ENCODE results near the gene PKP4.

DNA sequence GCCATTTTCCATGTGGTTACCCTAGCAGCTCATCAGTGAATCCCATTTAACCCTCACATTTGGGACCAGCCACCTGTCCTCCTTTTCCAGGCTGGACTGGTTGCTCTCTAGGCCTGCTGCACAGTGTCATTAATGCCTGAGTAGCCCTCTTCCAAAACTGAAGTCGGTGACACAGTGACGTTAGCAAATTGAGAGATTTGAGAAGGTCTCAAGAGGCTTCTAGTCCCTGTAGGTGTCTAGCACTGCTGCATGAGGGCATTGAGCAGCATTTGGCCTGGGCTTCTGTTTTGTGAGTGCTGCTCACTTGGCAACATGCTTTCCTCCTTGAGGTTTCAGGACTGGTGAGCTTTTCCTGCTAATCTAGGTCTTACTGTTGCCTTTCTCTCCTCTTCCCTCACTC is 36.7 kb downstream of the PKP4 start:
- TF ChIP-seq, protein P1, sequence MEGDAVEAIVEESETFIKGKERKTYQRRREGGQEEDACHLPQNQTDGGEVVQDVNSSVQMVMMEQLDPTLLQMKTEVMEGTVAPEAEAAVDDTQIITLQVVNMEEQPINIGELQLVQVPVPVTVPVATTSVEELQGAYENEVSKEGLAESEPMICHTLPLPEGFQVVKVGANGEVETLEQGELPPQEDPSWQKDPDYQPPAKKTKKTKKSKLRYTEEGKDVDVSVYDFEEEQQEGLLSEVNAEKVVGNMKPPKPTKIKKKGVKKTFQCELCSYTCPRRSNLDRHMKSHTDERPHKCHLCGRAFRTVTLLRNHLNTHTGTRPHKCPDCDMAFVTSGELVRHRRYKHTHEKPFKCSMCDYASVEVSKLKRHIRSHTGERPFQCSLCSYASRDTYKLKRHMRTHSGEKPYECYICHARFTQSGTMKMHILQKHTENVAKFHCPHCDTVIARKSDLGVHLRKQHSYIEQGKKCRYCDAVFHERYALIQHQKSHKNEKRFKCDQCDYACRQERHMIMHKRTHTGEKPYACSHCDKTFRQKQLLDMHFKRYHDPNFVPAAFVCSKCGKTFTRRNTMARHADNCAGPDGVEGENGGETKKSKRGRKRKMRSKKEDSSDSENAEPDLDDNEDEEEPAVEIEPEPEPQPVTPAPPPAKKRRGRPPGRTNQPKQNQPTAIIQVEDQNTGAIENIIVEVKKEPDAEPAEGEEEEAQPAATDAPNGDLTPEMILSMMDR (conservative IDR thresholded peaks at IDR 0.05) = no peak
- TF ChIP-seq EZH2 (IDR thresholded peaks at IDR 0.05; ENCODE audit: low read depth) = no peak

Measured in PC-9 (cell line).